GM23248 (cell line): ENCODE data around the gene PLEKHA6.

Experiments
- EZH2 ChIP-seq: fragments of 200-600 bp; sonication (generic); IDR thresholded peaks from 2 replicates; pipeline ENCODE4 v1.6.1; 2018; ENCODE audit warnings: antibody characterized with exemption, mild to moderate bottlenecking; ENCODE audit not compliant: insufficient read depth, poor library complexity, severe bottlenecking
- EZH2phosphoT487 ChIP-seq: fragments of 200-600 bp; sonication (generic); IDR thresholded peaks from 2 replicates; pipeline ENCODE4 v1.6.1; 2018; ENCODE audit warnings: antibody characterized with exemption, moderate library complexity, mild to moderate bottlenecking, low read depth; ENCODE audit not compliant: insufficient read depth

GRCh38 chr1:204188959-204189639, 170.6 kb downstream of the PLEKHA6 start:
- TF ChIP-seq EZH2 (no peak), EZH2phosphoT487 (no peak)
